ENCODE data around the gene GGTLC1.

DNA sequence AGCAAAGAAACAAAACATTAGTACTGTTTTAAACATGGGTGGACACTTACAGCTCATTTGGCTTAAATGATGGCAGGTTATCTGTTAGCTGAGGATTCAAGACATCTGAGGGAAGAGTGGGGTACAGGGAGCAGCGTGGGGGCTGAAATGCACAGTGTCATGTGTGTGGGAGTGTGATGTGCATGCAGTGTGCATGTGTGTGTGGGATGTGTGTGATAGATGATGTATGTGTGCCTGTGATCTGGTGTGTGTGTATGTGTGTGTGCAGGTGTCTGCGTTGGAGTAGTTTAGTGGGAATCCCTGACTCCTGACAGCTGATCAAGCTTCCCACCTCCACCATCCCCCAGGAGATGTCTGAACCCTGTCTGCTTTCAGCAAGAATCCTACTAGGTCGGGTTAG, 25.4 kb upstream of the GGTLC1 start:
- TF ChIP-seq, protein P1, sequence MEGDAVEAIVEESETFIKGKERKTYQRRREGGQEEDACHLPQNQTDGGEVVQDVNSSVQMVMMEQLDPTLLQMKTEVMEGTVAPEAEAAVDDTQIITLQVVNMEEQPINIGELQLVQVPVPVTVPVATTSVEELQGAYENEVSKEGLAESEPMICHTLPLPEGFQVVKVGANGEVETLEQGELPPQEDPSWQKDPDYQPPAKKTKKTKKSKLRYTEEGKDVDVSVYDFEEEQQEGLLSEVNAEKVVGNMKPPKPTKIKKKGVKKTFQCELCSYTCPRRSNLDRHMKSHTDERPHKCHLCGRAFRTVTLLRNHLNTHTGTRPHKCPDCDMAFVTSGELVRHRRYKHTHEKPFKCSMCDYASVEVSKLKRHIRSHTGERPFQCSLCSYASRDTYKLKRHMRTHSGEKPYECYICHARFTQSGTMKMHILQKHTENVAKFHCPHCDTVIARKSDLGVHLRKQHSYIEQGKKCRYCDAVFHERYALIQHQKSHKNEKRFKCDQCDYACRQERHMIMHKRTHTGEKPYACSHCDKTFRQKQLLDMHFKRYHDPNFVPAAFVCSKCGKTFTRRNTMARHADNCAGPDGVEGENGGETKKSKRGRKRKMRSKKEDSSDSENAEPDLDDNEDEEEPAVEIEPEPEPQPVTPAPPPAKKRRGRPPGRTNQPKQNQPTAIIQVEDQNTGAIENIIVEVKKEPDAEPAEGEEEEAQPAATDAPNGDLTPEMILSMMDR (conservative IDR thresholded peaks at IDR 0.05; ENCODE audit: low read depth, low read length): no peak
- no peak for TF ChIP-seq EZH2 (IDR thresholded peaks at IDR 0.05; ENCODE audit: borderline replicate concordance, low read depth, low read length, poor library complexity, severe bottlenecking)
